Activated CD4-positive, alpha-beta T cell treated with anti-CD3 and anti-CD28 coated beads, Interleukin-2, Interleukin-4, amounts not matched to agents 100 ng/mL and 50 ng/mL, durations not matched to agents 16 hours and 8 hours (primary cell): Measurements from ENCODE around the gene WDR64.
"Not testable (repeated sequence)": the region's sequence is repeated elsewhere in the genome, so short reads cannot be mapped to it uniquely, and the experiment has no call there.

Source experiments
- DNase-seq: peaks from one replicate; pipeline ENCODE4 v3.0.0-alpha.2; 2020; ENCODE audit warnings: low spot score

WDR64 gene

GRCh38 chr1:241701483-241702295 lies 49.6 kb downstream of the WDR64 start:
- DNase-seq: no peak

- no peak for DNase-seq
These were observed 50.6 kb downstream of the WDR64 start for GRCh38 chr1:241702442-241703373.

GRCh38 chr1:241703739-241704138 lies 51.7 kb downstream of the WDR64 start:
- not testable (repeated sequence) for DNase-seq

- no peak for DNase-seq
These were observed 54.2 kb downstream of the WDR64 start for GRCh38 chr1:241706257-241706656.

- DNase-seq: no peak
These were observed 54.9 kb downstream of the WDR64 start for GRCh38 chr1:241706967-241707366.

GRCh38 chr1:241707442-241707841 lies 55.4 kb downstream of the WDR64 start:
- no peak for DNase-seq

- DNase-seq: no peak
These were observed 59.2 kb downstream of the WDR64 start for GRCh38 chr1:241711326-241711725.

- no peak for DNase-seq
These were observed 61.2 kb downstream of the WDR64 start for GRCh38 chr1:241713316-241713715.

- DNase-seq: no peak
These were observed 62.5 kb downstream of the WDR64 start for GRCh38 chr1:241714321-241715218.

- DNase-seq: no peak
These were observed 63.4 kb downstream of the WDR64 start for GRCh38 chr1:241715435-241715834.

GRCh38 chr1:241715956-241716355 lies 63.9 kb downstream of the WDR64 start:
- DNase-seq: no peak

GRCh38 chr1:241716915-241717656 lies 65.0 kb downstream of the WDR64 start:
- no peak for DNase-seq

- DNase-seq: no peak
These were observed 65.9 kb downstream of the WDR64 start for GRCh38 chr1:241717975-241718374.

- no peak for DNase-seq
These were observed 68.9 kb downstream of the WDR64 start for GRCh38 chr1:241721011-241721410.

- DNase-seq: no peak
These were observed 70.9 kb downstream of the WDR64 start for GRCh38 chr1:241722947-241723346.

- DNase-seq: no peak
These were observed 72.8 kb downstream of the WDR64 start for GRCh38 chr1:241724741-241725356.

- no peak for DNase-seq
These were observed 78.0 kb downstream of the WDR64 start for GRCh38 chr1:241730031-241730430.

GRCh38 chr1:241733899-241734298 lies 81.8 kb downstream of the WDR64 start:
- DNase-seq: no peak

- DNase-seq: no peak
These were observed 82.5 kb downstream of the WDR64 start for GRCh38 chr1:241734533-241734932.

GRCh38 chr1:241735493-241735926 lies 83.4 kb downstream of the WDR64 start:
- not testable (repeated sequence) for DNase-seq

GRCh38 chr1:241736387-241736786 lies 84.3 kb downstream of the WDR64 start:
- DNase-seq: no peak
